H1 (cell line): ENCODE results near the gene RAMP1. TPM values are rescaled to one million over a fixed set of nuclear protein-coding genes. Genes with fewer than 3 reads are reported as not detected.

Source experiments
- RNF2 ChIP-seq: fragments of 200-900, 300-1000 bp; sonication (generic); IDR thresholded peaks from 2 replicates; pipeline ENCODE4 v1.7.1; 2016; ENCODE audit warnings: borderline replicate concordance, low read depth, mild to moderate bottlenecking, antibody characterized with exemption, low read length; ENCODE audit not compliant: poor library complexity, severe bottlenecking; ENCODE audit errors: missing control alignments
- polyA plus RNA-seq, 7 experiments: library from polyadenylated mRNA; depleted of rRNA in 3 of 7; stranded (reverse) in 5 of 7; unstranded in 2 of 7; fragments of >200 nt in 5 of 7; fragments of 200-250 nt in 2 of 7; gene quantifications; 1 replicate in 5 of 7; 2 replicates in 1 of 7; 4 replicates in 1 of 7; pipeline versions ENCODE4 v1.2.1 to v1.2.3, GENCODE V29; 2011 to 2013; ENCODE audit warnings: missing spikeins in 2 of 7, mixed read lengths in 2 of 7
- total RNA-seq: library from RNA; stranded (reverse); fragmentation: NEBNext Ultra II Directional; extraction: Animal tissue kit (Norgen Biotek cat#: 25700); gene quantifications from 2 replicates; pipeline ENCODE4 v1.2.1, GENCODE V29; 2021
- TF ChIP-seq, protein P1 (sequence below): IDR thresholded peaks from 2 replicates; pipeline ENCODE4 v1.6.1; 2011; ENCODE audit warnings: low read length, improper control_type of control experiment

Gene RAMP1
- total and polyA plus RNA-seq, 2 of the 8 experiments (the other 6 are each of a cell fraction or from before 2014, with no cell fraction given) = 0.65 to 4.3 TPM

- TF ChIP-seq, protein P1, sequence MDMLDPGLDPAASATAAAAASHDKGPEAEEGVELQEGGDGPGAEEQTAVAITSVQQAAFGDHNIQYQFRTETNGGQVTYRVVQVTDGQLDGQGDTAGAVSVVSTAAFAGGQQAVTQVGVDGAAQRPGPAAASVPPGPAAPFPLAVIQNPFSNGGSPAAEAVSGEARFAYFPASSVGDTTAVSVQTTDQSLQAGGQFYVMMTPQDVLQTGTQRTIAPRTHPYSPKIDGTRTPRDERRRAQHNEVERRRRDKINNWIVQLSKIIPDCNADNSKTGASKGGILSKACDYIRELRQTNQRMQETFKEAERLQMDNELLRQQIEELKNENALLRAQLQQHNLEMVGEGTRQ = no peak
- no peak for TF ChIP-seq RNF2
Measured at GRCh38 chr2:237864940-237865622, 5.7 kb downstream of the RAMP1 start (continued).
